Sigmoid colon (tissue), 4 donors: ENCODE measurements around the gene EBF4.

Experiments used
- CTCF ChIP-seq, 4 experiments: fragments of 450-650 bp in 3 of 4; fragments of 200-600 bp in 1 of 4; IDR thresholded peaks; one replicate each; pipeline ENCODE4 v1.5.1; 2016 to 2019; ENCODE audit warnings: antibody characterized with exemption in 4 of 4, mild to moderate bottlenecking in 3 of 4, moderate library complexity in 2 of 4
- EP300 ChIP-seq, 4 donors: sonication (generic); formaldehyde crosslinking; IDR thresholded peaks; one replicate each; pipeline ENCODE4 v1.6.1; 2017; ENCODE audit warnings: antibody characterized with exemption in 4 of 4
- POLR2A ChIP-seq, 2 donors: fragments of 450-650 bp; IDR thresholded peaks; one replicate each; pipeline ENCODE4 v1.6.1; 2016; ENCODE audit warnings: antibody characterized with exemption in 2 of 2, mild to moderate bottlenecking in 2 of 2, moderate library complexity in 2 of 2
- POLR2AphosphoS5 ChIP-seq, 4 donors: sonication (generic); formaldehyde crosslinking; IDR thresholded peaks; one replicate each; pipeline ENCODE4 v1.6.1; 2017; ENCODE audit warnings: antibody characterized with exemption in 4 of 4

- TF ChIP-seq CTCF (IDR thresholded peaks at IDR 0.05) (peak; percentile 10 to 46 (median 25)), POLR2A (IDR thresholded peaks at IDR 0.05) (no peak), POLR2AphosphoS5 (IDR thresholded peaks at IDR 0.05) (no peak), EP300 (IDR thresholded peaks at IDR 0.05) (no peak)
Observed at GRCh38 chr20:2688041-2688591, 4.5 kb upstream of the EBF4 start.
